HAP-1 (cell line): ENCODE data around the gene RANBP3.
A peak's percentile ranks its signal among the peaks of the same experiment; 100 is the strongest.
"Not testable (repeated sequence)": the region's sequence is repeated elsewhere in the genome, so short reads cannot be mapped to it uniquely, and the experiment has no call there.

Source experiments
- DNase-seq, 2 experiments: peaks; one replicate each; pipeline ENCODE4 v3.0.0-alpha.2; 2016 to 2020; ENCODE audit warnings: low spot score in 2 of 2
- H3K27me3 ChIP-seq: fragments of 250-450 bp; sonication (Bioruptor Pico); 2 replicates; pipeline ENCODE4 v1.5.1; 2020; ENCODE audit warnings: low read depth, mild to moderate bottlenecking, moderate library complexity
- H3K36me3 ChIP-seq: fragments of 250-450 bp; sonication (Bioruptor Pico); replicated peaks from 2 replicates; pipeline ENCODE4 v1.5.1; 2020; ENCODE audit warnings: mild to moderate bottlenecking
- H3K4me1 ChIP-seq: fragments of 250-450 bp; sonication (Bioruptor Pico); 2 replicates; pipeline ENCODE4 v1.5.1; 2020; ENCODE audit warnings: mild to moderate bottlenecking
- H3K4me3 ChIP-seq: fragments of 250-450 bp; sonication (Bioruptor Pico); 2 replicates; pipeline ENCODE4 v1.5.1; 2020; ENCODE audit warnings: mild to moderate bottlenecking, moderate library complexity
- H3K9me3 ChIP-seq: fragments of 250-450 bp; sonication (Bioruptor Pico); 2 replicates; pipeline ENCODE4 v1.5.1; 2020; ENCODE audit warnings: mild to moderate bottlenecking, moderate library complexity
- in situ Hi-C: fragments of 300-500 bp; cut with MboI; formaldehyde crosslinking; loops from 3 replicates; pipeline ENCODE4 v1.14.3; 2020; ENCODE audit warnings: low sequenced_read_pairs, inconsistent platforms, mixed read lengths

The RANBP3 gene

DNA sequence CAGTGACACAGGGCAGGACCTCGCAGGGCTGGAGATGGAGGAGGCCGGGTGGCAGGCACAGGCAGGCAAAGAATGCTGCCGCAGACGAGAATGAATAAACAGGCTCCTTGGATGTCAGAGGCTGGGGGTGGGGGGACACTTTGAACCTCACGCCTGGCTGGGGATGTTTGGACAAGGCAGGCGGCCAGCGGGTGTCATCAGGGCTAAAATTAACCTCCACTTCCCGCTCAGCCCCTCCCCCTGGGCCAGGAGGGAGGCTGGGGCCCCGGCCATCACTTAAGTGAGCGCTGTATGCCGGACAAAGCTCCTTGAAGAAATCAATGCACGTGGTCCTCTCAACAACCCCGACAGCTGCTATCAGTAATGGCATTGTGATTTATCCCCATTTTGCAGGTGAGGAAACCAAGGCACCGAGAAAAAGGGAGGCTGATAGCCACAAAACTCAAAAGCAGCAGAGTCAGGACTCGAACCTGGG, 97.3 kb downstream of the RANBP3 start:
- no peak for DNase-seq
- in situ Hi-C loops: no loop called here
- Histone ChIP-seq H3K36me3 (no peaks in the 10 kb centered on the region), H3K4me1 (peaks cover 9% of the 10 kb centered on the region), H3K4me3 (no peak overlapping the region), H3K9me3 (no peaks in the 10 kb centered on the region), H3K27me3 (no peaks in the 10 kb centered on the region)

DNA sequence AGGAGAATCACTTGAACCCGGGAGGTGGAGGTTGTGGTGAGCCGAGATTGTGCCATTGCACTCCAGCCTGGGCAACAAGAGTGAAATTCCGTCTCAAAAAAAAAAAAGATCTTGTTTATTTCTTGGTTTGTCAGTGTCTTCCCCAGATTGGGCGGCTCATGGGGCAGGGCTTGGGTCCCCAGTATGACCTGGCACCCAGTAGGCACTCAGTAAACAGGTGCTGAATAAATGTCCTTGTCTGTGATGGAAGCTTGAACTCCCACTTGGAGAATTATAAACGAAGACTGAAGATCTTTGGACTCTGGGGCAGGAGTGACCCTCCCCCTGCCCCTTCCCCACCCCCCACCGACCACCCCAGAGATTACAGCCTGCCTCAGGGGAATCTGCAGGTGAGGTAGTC, 97.7 kb downstream of the RANBP3 start:
- peaks cover 9% of the 10 kb centered on the region for H3K4me1 ChIP-seq
- no peak overlapping the region for H3K4me3 ChIP-seq
- H3K9me3 ChIP-seq: no peaks in the 10 kb centered on the region
- no peaks in the 10 kb centered on the region for H3K27me3 ChIP-seq
- no peaks in the 10 kb centered on the region for H3K36me3 ChIP-seq
- in situ Hi-C loops: no loop called here
- no peak for DNase-seq

DNA sequence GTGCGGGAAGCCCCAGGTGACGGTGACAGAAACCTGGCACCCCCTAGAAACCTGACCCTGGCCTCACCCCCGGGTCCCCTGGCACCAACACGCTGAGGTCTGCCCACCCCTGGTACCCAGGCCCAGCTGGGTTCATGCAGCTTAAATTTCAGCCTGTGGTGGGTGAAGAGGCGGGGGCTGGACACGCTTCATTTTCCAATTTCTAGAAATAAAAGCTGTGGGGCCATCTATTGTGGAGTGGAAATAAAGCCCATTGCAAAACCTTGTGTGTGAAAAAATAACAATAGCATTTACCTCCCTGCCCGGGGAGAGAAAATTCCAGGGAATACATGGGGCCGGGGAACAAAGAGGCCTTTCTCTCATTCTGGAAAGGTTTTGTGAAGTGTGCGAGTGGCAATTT, 100.1 kb downstream of the RANBP3 start:
- peaks cover 9% of the 10 kb centered on the region for H3K4me1 ChIP-seq
- H3K36me3 ChIP-seq: no peaks in the 10 kb centered on the region
- H3K27me3 ChIP-seq: no peaks in the 10 kb centered on the region
- H3K4me3 ChIP-seq: no peak overlapping the region
- H3K9me3 ChIP-seq: no peaks in the 10 kb centered on the region
- in situ Hi-C loops: no loop called here
- DNase-seq: peak; percentile 67 to 77

DNA sequence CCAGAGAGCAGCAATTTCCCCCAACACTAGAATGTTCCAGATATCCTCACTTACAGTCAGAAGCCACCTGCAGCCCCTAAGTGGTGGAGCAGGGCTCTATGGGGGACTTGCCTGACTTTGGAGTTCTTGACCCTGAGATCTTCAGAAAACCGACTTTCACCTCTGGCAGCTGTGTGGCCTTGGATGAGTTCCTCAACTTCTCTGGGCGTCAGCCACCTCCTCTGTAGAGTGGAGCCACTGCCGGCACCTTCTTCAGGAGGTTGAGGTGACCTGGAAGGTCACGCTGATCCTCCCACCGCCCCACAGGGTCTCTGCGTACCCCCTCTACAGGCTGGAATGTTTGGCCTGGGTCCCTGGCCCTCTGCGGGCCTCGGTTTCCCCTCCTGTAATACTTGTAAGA, 100.5 kb downstream of the RANBP3 start:
- no peak for DNase-seq
- in situ Hi-C loops: no loop called here
- Histone ChIP-seq H3K4me3 (no peak overlapping the region), H3K27me3 (no peaks in the 10 kb centered on the region), H3K4me1 (peaks cover 9% of the 10 kb centered on the region), H3K9me3 (no peaks in the 10 kb centered on the region), H3K36me3 (no peaks in the 10 kb centered on the region)

DNA sequence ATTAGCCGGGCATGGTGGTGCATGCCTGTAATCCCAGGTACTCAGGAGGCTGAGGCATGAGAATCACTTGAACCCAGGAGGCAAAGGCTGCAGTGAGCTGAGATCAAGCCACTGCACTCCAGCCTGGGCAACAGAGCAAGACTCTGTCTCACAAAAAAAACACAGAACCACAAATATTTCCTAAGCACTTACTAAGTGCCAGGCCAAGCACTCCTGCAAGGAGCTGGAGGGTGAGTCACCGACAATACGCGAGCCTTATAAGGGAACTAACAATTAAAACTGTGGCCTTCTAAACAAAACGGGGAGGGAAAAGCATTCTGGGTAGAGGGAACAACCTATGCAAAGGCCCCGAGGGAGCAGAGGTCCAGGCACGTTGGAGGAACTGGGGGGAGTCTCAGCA, 103.4 kb downstream of the RANBP3 start:
- H3K4me3 ChIP-seq, H3K27me3 ChIP-seq, H3K9me3 ChIP-seq, DNase-seq, in situ Hi-C loops, H3K36me3 ChIP-seq, H3K4me1 ChIP-seq: not testable (repeated sequence)

DNA sequence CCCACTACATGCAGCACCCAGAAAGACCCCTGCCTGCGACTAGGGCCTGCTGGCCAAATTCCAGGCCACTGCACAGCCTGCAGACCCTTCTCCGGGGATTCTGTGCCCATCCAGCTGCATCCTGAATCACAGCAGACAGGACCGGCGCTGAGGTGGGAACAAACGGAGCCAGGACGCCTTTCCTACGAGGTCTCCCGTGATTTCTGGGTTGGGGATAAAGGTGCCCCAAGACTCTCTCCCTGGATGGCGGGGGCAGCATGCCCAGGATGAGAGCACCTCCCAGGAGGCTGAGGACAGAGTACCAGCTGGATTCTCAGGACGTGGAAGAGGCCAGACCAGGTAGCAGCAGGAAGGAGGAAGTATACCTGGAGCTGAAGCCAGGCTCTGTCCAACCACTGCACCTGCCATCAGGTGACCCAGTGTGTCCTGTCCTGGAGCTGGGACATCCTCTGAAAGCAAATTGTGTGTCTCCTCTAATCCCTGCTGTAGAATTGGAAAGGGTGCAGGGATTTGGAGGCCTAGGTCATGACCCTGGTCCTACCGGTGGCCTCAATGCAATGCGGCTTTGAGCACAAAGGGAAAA, 104.2 kb downstream of the RANBP3 start:
- Histone ChIP-seq H3K4me3 (no peak overlapping the region), H3K4me1 (peaks cover 9% of the 10 kb centered on the region), H3K36me3 (no peaks in the 10 kb centered on the region), H3K27me3 (no peaks in the 10 kb centered on the region), H3K9me3 (no peaks in the 10 kb centered on the region)
- DNase-seq: no peak
- in situ Hi-C loops: no loop called here

DNA sequence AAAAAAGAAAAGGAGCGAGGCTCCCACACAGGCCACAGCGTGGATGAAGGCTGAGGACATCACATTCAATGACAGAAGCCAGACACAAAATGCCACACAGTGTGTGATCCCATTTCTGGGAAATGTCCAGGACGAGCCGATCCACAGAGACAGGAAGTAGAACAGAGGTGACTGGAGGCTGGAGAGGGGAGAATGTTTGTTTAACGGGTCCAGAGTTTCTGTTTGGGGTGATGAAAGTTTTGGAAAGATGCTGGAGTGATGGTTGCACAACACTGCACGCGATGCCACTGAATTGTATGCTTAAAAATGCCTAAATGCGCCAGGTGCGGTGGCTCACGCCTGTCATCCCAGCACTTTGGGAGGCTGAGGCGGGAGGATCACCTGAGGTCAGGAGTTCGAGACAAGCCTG, 107.0 kb downstream of the RANBP3 start:
- H3K4me1 ChIP-seq: no peaks in the 10 kb centered on the region
- H3K9me3 ChIP-seq: no peaks in the 10 kb centered on the region
- H3K36me3 ChIP-seq: no peaks in the 10 kb centered on the region
- H3K27me3 ChIP-seq: no peaks in the 10 kb centered on the region
- in situ Hi-C loops: no loop called here
- no peak for DNase-seq
- no peak overlapping the region for H3K4me3 ChIP-seq

DNA sequence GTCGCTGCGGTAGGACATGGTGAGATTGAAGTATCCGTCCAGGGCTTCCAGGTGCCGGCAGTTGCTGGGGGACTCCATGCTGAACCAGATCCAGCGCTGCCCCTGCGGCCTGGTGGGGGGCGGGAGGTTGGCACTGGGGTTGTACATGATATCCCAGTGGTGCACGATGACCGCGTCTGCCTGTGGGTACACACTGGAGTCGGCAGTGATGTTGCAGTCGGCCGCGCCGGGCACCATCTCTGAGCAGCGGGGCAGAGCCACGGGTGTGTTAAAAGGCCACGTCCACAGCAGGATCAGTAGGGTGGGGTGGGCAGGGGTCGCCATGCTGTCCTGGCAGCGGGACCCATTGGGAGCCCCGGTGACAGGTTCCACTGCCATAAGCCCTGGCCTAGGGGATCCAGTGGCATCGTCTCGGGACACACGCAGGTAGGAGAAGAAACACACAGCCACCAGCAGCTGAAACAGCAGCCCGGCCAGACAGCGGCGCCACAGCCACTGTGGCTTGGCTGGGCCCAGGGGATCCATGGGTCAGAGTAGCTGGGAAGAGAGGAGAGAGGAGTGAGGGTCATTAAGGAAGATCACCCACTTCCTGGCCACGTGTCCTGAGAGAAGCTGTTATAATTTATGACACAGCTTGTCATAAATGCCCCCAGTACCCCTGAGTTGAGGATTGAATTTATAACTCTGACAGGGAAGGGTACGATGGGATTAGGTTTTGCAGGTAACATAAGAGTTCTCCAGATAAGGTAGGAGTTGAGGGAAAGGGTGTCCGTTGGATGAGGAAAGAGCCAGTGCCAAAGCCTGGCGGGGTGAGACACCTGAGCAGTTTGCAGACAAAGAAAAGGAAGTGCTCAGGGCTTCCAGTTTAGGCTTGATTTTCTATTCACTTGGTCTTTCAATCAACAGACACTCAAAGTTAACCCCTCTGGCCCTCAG, 110.5 kb downstream of the RANBP3 start:
- no peak for DNase-seq
- no peaks in the 10 kb centered on the region for H3K9me3 ChIP-seq
- H3K36me3 ChIP-seq: no peaks in the 10 kb centered on the region
- H3K27me3 ChIP-seq: no peaks in the 10 kb centered on the region
- no peaks in the 10 kb centered on the region for H3K4me1 ChIP-seq
- in situ Hi-C loops: no loop called here
- H3K4me3 ChIP-seq: no peak overlapping the region
